Activated T-helper 2 cell treated with anti-CD3 and anti-CD28 coated beads, Interferon-gamma antibody, Interleukin-2, Interleukin-4, amounts not matched to agents 10 μg/mL and 5 μg/mL and 100 μg/mL, durations not matched to agents 14 hours and 24 hours and 36 hours (primary cell): Measurements from ENCODE around the gene ZCCHC14. TPM values are rescaled to one million over a fixed set of nuclear protein-coding genes. Genes with fewer than 3 reads are reported as not detected.
"Not testable (repeated sequence)": the region's sequence is repeated elsewhere in the genome, so short reads cannot be mapped to it uniquely, and the experiment has no call there.

ENCODE experiments used
- DNase-seq: peaks from one replicate; pipeline ENCODE4 v3.0.0; 2021; ENCODE audit warnings: low spot score
- H3K27ac Mint-ChIP-seq: one replicate; pipeline ENCODE4 v1.8.0; 2021; ENCODE audit warnings: mixed read lengths
- H3K27me3 Mint-ChIP-seq: one replicate; pipeline ENCODE4 v1.8.0; 2021; ENCODE audit warnings: low read depth, mixed read lengths
- H3K36me3 Mint-ChIP-seq: one replicate; pipeline ENCODE4 v1.8.0; 2021; ENCODE audit warnings: low read depth, mixed read lengths
- H3K4me1 Mint-ChIP-seq: one replicate; pipeline ENCODE4 v1.8.0; 2021; ENCODE audit warnings: low read depth, mixed read lengths
- H3K4me3 Mint-ChIP-seq: one replicate; pipeline ENCODE4 v1.8.0; 2021; ENCODE audit warnings: low read depth, mild to moderate bottlenecking, moderate library complexity, mixed read lengths
- H3K9me3 Mint-ChIP-seq: one replicate; pipeline ENCODE4 v1.8.0; 2021; ENCODE audit warnings: mixed read lengths
- intact Hi-C: fragments of 100-400 bp; cut with micrococcal nuclease; formaldehyde crosslinking; loops from one replicate; pipeline ENCODE4 v1.15.1; 2023
- total RNA-seq: library from RNA; stranded (reverse); gene quantifications from 2 replicates; pipeline ENCODE4 v1.2.3, GENCODE V29; 2022

ZCCHC14 gene
- total RNA-seq, 1 donor from 2014 or later = 8.0 TPM

DNA sequence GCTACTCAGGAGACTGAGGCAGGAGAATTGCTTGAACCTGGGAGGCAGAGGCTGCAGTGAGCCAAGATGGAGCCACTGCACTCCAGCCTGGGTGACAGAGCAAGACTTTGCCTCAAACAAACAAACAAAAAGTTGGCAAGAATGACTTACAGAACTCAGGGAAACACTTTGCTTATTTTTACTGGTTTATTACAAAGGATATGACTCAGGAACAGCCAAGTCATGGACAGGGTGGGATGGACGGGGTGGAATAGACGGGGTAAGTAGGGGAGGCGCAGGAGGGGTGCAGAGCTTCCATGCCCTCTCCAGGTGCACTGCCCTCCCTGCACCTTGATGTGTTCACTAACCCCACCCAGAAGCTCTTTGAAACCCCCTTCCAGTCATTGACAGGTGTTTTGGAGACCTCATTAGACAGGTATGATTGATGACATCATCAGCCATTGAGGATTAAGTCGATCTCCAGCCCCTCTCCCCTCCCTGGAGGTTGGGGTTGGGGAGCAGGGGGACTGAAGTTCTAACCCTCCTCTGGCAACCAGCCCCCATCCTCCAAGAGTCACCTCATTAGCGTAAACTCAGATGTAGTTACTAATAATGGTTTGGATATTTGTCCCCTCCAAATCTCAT is 41.3 kb upstream of the ZCCHC14 start:
- DNase-seq = no peak
- no peak overlapping the region for H3K27ac Mint-ChIP-seq
- no peaks in the 10 kb centered on the region for H3K36me3 Mint-ChIP-seq
- intact Hi-C loops = no loop called here
- peaks cover 37% of the 10 kb centered on the region for H3K9me3 Mint-ChIP-seq
- peaks cover 5% of the 10 kb centered on the region for H3K4me1 Mint-ChIP-seq
- no peak overlapping the region for H3K4me3 Mint-ChIP-seq
- peaks cover 11% of the 10 kb centered on the region for H3K27me3 Mint-ChIP-seq

DNA sequence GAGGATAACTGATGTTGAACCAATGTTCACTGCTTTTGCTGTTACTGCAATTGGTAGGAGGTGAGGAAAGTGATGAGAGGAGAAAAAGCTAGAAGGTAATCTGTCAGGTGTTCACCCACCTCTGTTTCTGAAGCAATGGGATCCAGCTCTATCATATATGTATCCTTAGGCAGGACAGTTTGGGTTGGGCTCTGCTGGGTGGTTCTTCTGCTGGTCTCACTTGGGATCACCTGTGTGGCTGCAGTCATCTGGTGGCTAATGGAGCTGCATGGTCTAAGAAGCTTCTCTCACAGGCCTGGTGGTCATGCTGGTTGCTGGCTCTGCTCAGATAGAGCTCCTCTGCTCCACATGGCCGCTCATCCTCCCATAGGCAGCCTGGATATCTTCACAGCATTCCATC is 40.2 kb upstream of the ZCCHC14 start:
- Mint-ChIP-seq H3K9me3 (peaks cover 37% of the 10 kb centered on the region), H3K27me3 (peaks cover 11% of the 10 kb centered on the region), H3K4me1 (no peaks in the 10 kb centered on the region), H3K36me3 (no peaks in the 10 kb centered on the region), H3K4me3 (no peak overlapping the region), H3K27ac (no peak overlapping the region)
- intact Hi-C loops = no loop called here
- no peak for DNase-seq

DNA sequence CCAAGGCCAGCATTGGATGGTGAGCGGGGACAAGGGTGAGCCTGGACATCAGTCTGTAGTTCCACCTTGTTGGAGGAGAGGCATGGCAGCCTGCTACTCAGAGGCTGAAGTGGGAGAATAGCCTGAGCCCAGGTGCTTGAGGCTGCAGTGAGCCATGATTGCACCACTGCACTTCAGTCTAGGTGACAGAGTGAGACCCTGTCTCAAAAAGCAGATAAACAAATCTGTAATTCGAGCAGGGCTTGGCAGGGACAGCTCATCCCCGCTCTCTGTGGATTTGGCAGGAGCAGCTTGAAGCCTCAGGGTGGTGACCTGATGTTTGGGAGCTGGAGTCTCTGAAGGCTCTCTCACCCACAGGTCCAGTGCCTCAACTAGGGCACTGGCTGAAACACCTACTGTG is 38.6 kb upstream of the ZCCHC14 start:
- H3K4me3 Mint-ChIP-seq = no peak overlapping the region
- intact Hi-C loops = no loop called here
- H3K27ac Mint-ChIP-seq = no peak overlapping the region
- peaks cover 6% of the 10 kb centered on the region for H3K27me3 Mint-ChIP-seq
- H3K4me1 Mint-ChIP-seq = no peaks in the 10 kb centered on the region
- H3K9me3 Mint-ChIP-seq = peaks cover 32% of the 10 kb centered on the region
- no peaks in the 10 kb centered on the region for H3K36me3 Mint-ChIP-seq
- no peak for DNase-seq

DNA sequence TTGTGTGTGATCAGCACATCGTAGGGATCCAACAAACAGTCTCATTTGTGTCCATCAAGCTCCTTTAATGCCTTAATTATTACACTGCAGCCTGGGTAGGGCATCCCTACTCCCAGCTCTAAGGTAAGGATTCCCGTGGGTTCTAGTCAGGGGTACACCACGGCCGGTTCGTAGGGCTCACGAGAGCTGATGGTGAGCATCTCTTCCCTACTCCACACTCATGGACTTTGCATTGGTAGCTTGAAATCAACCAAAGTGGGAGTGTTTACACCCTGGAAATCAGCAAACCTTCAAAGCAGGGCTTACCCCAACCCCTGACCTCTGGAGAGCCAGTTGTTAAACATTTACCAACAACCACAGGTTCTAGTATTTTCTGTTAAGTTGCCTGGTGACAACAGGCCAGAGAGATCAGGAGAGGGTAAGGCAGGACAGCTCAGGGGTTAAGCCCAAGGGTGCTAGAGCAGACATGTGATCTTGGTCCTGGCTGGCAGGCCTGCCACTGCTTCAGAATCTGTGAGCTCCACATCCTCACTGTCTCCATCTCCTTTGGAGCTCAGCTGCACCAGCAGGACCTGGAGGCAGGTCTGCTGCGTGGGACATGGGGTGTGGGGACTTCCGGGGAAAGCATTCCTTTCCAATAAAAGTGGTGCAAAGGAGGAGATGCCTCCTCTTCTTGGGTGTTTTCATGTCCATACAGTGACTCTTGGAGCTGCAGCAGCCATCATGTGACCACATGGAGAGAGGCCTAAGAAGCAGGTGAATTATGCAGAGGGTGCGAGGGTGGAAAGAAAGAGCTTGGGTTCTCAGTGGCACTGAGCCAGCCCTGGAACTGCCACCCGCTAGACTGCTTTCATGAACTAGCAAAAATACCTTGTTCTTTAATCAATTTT is 36.1 kb upstream of the ZCCHC14 start:
- Mint-ChIP-seq H3K27me3 (peaks cover 19% of the 10 kb centered on the region), H3K4me1 (no peaks in the 10 kb centered on the region), H3K27ac (no peak overlapping the region), H3K36me3 (no peaks in the 10 kb centered on the region), H3K4me3 (no peak overlapping the region), H3K9me3 (peaks cover 21% of the 10 kb centered on the region)
- DNase-seq = no peak
- intact Hi-C loops = no loop called here

DNA sequence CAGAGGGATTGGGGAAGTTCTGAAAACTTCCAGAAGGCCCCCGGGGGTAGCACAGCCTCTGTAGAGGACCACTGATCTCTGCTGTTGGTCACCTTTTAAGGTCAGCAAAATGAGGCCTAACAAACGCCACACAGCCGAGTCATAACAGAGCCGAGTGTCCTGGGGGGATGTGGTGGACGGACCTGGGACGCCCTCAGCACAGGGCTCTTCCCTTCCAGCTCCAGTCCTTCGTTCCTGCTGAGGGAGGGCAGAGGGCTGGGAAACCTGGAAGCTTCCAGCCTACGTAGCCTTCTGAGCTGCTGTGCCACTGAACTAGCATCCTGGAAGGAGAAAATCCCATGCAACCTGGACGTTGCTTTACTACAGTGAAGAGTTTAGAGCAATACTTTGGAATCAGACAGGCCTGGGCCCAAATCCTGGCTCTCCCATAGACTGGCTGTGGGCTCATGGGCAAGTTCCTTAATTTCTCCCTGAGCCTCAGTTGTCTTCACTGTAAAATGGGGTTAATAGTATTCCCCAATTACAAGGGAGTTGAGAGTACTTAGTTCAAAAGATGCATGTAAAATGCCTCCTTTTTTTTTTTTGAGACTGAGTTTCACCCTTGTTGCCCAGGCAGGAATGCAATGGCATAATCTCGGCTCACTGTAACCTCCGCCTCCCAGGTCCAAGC is 34.4 kb upstream of the ZCCHC14 start:
- peaks cover 19% of the 10 kb centered on the region for H3K27me3 Mint-ChIP-seq
- intact Hi-C loops = no loop called here
- no peak overlapping the region for H3K27ac Mint-ChIP-seq
- H3K4me3 Mint-ChIP-seq = no peak overlapping the region
- DNase-seq = no peak
- no peaks in the 10 kb centered on the region for H3K36me3 Mint-ChIP-seq
- peaks cover 7% of the 10 kb centered on the region for H3K9me3 Mint-ChIP-seq
- no peaks in the 10 kb centered on the region for H3K4me1 Mint-ChIP-seq

DNA sequence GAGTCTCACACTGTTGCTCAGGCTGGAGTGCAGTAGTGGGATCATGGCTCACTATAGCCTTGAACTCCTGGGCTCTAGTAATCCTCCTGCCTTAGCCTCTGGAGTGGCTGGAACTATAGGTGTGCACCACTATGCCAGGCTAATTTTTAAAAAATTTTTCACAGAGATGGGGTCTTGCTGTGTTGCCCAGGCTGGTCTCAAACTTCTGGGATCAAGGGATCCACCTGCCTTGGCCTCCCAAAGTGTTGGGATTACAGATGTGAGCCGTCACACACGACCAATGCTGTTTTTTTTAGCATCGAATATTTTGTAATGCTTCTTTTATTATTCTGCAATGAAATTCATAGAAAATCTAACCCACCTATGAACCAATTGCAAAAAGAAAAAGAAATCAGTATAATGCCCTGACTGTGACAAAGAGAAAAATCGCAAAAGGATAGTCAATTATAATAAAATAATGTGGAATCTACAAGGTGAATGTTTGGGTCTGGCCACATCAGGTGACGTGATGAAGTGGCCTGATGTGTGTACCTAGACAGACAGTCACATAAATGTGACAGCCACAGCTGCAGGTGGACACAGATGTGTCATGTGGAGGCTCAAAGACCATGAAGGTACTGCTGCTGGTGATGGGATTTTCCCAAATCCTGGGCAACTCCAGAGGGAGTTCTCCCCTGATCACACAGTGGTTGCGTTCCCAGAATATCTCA is 33.6 kb upstream of the ZCCHC14 start:
- Mint-ChIP-seq H3K4me3 (no peak overlapping the region), H3K36me3 (no peaks in the 10 kb centered on the region), H3K27ac (no peak overlapping the region), H3K27me3 (peaks cover 19% of the 10 kb centered on the region), H3K9me3 (peaks cover 7% of the 10 kb centered on the region), H3K4me1 (no peaks in the 10 kb centered on the region)
- intact Hi-C loops = no loop called here
- DNase-seq = no peak

DNA sequence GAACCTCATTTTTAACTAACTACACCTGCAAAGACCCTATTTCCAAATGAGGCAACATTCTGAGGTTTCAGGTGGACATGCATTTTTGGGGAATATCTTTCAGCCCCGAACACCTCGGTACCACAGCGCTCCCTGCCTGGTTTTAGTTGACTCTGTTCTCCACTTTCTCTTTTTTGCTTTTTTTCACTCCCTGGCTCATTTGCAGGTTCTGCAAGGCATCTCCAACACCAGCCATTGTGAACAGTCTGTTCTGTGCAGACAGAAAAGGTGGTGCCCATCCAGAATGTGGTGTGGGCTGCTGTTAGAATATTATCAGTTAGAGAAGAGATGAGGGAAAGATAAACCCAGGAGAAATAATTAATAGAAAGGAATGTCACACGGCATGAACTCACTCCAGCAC is 32.5 kb upstream of the ZCCHC14 start:
- DNase-seq = no peak
- no peak overlapping the region for H3K4me3 Mint-ChIP-seq
- H3K27ac Mint-ChIP-seq = no peak overlapping the region
- intact Hi-C loops = no loop called here
- H3K36me3 Mint-ChIP-seq = no peaks in the 10 kb centered on the region
- no peaks in the 10 kb centered on the region for H3K4me1 Mint-ChIP-seq
- H3K27me3 Mint-ChIP-seq = peaks cover 18% of the 10 kb centered on the region
- peaks cover 4% of the 10 kb centered on the region for H3K9me3 Mint-ChIP-seq

DNA sequence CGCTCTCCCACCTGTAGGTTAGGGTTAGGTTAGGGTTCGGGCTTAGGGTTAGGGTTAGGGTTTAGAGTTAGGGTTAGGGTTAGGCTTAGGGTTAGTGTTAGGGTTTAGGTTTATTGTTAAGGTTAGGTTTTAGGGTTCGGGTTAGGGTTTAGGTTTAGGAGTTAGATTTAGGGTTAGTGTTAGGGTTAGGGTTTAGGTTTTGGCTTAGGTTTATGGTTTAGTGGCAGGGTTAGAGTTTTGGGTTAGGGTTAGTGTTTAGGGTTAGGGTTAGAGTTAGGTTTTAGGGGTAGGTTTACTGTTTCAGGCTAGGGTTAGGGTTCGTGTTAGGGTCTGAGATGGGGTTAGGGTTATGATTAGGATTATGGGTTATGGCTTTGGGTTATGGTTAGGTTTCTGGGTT is 31.6 kb upstream of the ZCCHC14 start:
- Mint-ChIP-seq H3K4me1 (no peaks in the 10 kb centered on the region), H3K27me3 (peaks cover 16% of the 10 kb centered on the region), H3K4me3 (no peak overlapping the region), H3K27ac (no peak overlapping the region), H3K9me3 (peaks cover 1% of the 10 kb centered on the region), H3K36me3 (no peaks in the 10 kb centered on the region)
- intact Hi-C loops = no loop called here
- no peak for DNase-seq

DNA sequence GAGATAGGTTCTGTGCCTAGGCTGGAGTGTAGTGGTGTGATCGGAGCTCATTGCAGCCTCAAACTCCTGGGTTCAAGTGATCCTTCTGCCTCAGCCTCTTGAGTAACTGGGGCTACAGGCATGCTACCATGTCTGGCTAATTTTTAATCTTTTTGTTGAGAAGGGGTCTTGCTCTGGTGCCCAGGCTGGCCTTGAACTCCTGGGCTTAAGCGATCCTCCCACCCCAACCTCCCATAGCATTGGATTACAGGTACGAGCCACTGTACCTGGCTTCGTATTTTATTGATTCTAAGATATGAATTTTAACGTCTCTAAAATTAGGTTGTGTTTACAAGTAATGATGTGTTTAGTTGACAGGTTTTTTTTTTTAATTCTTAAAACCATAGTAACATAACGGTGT is 30.8 kb upstream of the ZCCHC14 start:
- H3K27ac Mint-ChIP-seq, DNase-seq, H3K9me3 Mint-ChIP-seq, H3K4me3 Mint-ChIP-seq, intact Hi-C loops, H3K4me1 Mint-ChIP-seq, H3K36me3 Mint-ChIP-seq: not testable (repeated sequence)
- H3K27me3 Mint-ChIP-seq = peaks cover 16% of the 10 kb centered on the region

DNA sequence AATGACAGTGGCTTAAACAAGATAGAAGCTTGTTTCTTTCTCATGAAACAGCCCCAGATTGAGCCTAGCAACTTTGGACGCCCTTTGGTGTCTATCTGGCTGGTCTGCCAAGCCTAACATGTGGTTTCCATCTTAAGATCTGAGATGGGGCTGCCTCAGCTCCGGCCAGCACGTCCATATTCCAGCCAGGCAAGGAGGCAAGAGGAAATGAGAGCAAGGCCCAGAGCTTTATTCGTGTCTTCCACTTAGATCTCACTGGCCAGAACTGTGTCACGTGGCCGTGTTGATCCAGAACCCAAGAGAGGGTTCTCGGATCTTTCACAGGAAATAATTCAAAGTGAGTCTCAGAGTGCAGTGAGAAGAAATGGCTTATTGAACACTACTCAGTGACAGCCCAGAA is 28.9 kb upstream of the ZCCHC14 start:
- H3K36me3 Mint-ChIP-seq, intact Hi-C loops, H3K4me1 Mint-ChIP-seq, H3K9me3 Mint-ChIP-seq, H3K4me3 Mint-ChIP-seq, DNase-seq, H3K27ac Mint-ChIP-seq: not testable (repeated sequence)
- H3K27me3 Mint-ChIP-seq = peaks cover 16% of the 10 kb centered on the region

DNA sequence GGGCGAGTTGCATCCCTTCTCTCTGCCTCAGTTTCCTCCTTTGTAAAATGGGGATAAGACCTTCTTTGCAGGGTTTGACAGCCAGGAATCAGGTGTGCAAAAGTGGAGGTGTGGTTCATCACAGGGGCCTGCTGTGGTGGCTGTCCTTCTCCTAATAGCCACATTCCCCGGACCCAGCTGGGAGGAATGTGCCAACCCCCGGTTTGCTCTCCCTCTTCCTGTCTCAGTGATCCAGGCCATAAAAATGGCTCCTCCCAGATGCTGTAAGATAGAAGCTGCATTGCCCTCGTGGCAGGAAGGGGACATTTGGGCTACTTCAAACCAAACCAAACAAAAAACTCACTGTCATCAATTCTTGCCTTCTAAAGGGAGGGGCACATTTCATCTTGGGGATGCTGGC is 26.3 kb upstream of the ZCCHC14 start:
- H3K36me3 Mint-ChIP-seq, H3K4me1 Mint-ChIP-seq, H3K27me3 Mint-ChIP-seq, H3K9me3 Mint-ChIP-seq, H3K4me3 Mint-ChIP-seq, DNase-seq, intact Hi-C loops, H3K27ac Mint-ChIP-seq: not testable (repeated sequence)

DNA sequence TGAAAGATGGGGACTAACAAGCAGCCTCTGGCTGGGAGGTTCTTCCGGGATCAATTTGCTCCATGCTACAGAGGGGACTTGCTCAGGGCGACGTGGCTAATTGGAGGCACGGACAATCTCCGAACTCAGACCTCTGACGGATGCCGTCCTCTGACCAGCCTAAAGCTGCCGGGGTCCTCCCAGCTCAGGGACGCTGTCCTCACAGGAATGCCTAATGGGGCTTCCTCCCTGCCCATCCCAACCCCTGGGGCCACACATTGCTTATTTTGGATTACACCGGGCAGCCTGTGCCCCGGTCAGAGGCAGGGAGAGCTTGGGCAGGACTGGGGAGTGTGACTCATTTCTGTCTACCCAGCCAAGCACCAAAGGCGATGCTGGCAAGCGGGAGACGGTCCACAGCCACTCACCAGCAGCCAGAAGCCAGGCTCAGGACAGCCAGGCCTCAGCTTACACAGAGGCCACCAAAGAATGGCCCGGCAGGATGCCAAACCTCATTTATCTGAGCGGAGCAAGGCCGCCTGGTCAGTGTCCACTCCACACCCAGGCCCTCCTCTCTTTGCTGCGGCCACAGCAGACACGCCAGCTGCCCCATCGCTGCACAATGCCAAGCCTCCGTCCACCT is 25.7 kb upstream of the ZCCHC14 start:
- H3K9me3 Mint-ChIP-seq, H3K27me3 Mint-ChIP-seq, intact Hi-C loops, H3K27ac Mint-ChIP-seq, H3K4me3 Mint-ChIP-seq, H3K4me1 Mint-ChIP-seq, H3K36me3 Mint-ChIP-seq, DNase-seq: not testable (repeated sequence)
